IMR-90 (cell line): ENCODE measurements around the gene KRTAP9-6. TPM values are rescaled to one million over a fixed set of nuclear protein-coding genes. Genes with fewer than 3 reads are reported as not detected.

Experiments
- ATAC-seq: fragments of 200-7000 bp; cut with Tn5 transposase; 2 replicates; pipeline ENCODE4 v1.9.1; 2020; ENCODE audit warnings: low read depth, mild to moderate bottlenecking, moderate library complexity
- BruUV-seq: library from RNA; stranded (reverse); fragments of 400-500 nt; replicated peaks from 2 replicates; lab custom pipeline; 2021; lab: Mats Ljungman, UMichigan
- CTCF ChIA-PET: fragments of 300-600 bp; formaldehyde crosslinking; extraction: SDS; loops from one replicate; lab custom pipeline; 2021; ENCODE audit warnings: antibody characterized with exemption; lab: Yijun Ruan, JAX
- POLR2A ChIA-PET: fragments of 300-600 bp; sonication (Branson Sonifier 250); formaldehyde crosslinking; loops from one replicate; lab custom pipeline; 2022; ENCODE audit warnings: antibody characterized with exemption; ENCODE audit not compliant: unreplicated experiment; lab: Charles Lee
- DNase-seq: peaks from one replicate; pipeline ENCODE4 v3.0.0; 2013
- H2AFZ ChIP-seq: replicated peaks from 2 replicates; pipeline ENCODE3; 2013; ENCODE audit warnings: low read length, mild to moderate bottlenecking; ENCODE audit not compliant: poor library complexity
- H2AK5ac ChIP-seq: 2 replicates; pipeline ENCODE4 v1.6.1; 2013; ENCODE audit warnings: low read depth, low read length, inconsistent platforms
- H2AK9ac ChIP-seq: replicated peaks from 2 replicates; pipeline ENCODE3; 2013; ENCODE audit warnings: mild to moderate bottlenecking, low read depth, low read length, moderate library complexity; ENCODE audit not compliant: poor library complexity
- H2BK120ac ChIP-seq: 2 replicates; pipeline ENCODE4 v1.6.1; 2013; ENCODE audit warnings: low read depth, low read length, inconsistent platforms
- H2BK15ac ChIP-seq: 3 replicates; pipeline ENCODE4 v1.6.1; 2013; ENCODE audit warnings: low read depth, low read length, inconsistent platforms
- H2BK20ac ChIP-seq: 2 replicates; pipeline ENCODE4 v1.6.1; 2013; ENCODE audit warnings: low read depth, mild to moderate bottlenecking, inconsistent platforms, low read length, moderate library complexity
- H2BK5ac ChIP-seq: 2 replicates; pipeline ENCODE4 v1.6.1; 2013; ENCODE audit warnings: mild to moderate bottlenecking, low read depth, low read length, inconsistent platforms; ENCODE audit not compliant: poor library complexity, severe bottlenecking
- H3K14ac ChIP-seq: replicated peaks from 2 replicates; pipeline ENCODE4 v1.6.1; 2013; ENCODE audit warnings: low read depth, low read length, inconsistent platforms
- H3K18ac ChIP-seq: 2 replicates; pipeline ENCODE4 v1.6.1; 2013; ENCODE audit warnings: low read depth, low read length, control low read depth
- H3K23ac ChIP-seq: 2 replicates; pipeline ENCODE4 v1.6.1; 2013; ENCODE audit warnings: low read depth, low read length, inconsistent platforms
- H3K27ac ChIP-seq: 2 replicates; pipeline ENCODE4 v1.5.1; 2013; ENCODE audit warnings: mild to moderate bottlenecking, control low read depth, low read length; ENCODE audit not compliant: insufficient read depth
- H3K27me3 ChIP-seq: 2 replicates; pipeline ENCODE4 v1.6.1; 2013; ENCODE audit warnings: low read length; ENCODE audit not compliant: control insufficient read depth, insufficient read depth
- H3K36me3 ChIP-seq: 2 replicates; pipeline ENCODE4 v1.6.1; 2013; ENCODE audit warnings: low read length, mixed read lengths; ENCODE audit not compliant: control insufficient read depth, insufficient read depth
- H3K4ac ChIP-seq: 2 replicates; pipeline ENCODE4 v1.6.1; 2013; ENCODE audit warnings: low read depth, low read length, inconsistent platforms
- H3K4me1 ChIP-seq: 2 replicates; pipeline ENCODE4 v1.6.1; 2013; ENCODE audit warnings: low read length, mixed read lengths; ENCODE audit not compliant: control insufficient read depth, insufficient read depth
- H3K4me2 ChIP-seq: 2 replicates; pipeline ENCODE4 v1.6.1; 2013; ENCODE audit warnings: low read depth, mild to moderate bottlenecking, control low read depth, low read length, moderate library complexity
- H3K4me3 ChIP-seq: 2 replicates; pipeline ENCODE4 v1.5.1; 2013; ENCODE audit warnings: low read depth, mild to moderate bottlenecking, control low read depth, low read length, moderate library complexity; ENCODE audit not compliant: insufficient read depth
- H3K56ac ChIP-seq: 2 replicates; pipeline ENCODE4 v1.6.1; 2013; ENCODE audit warnings: low read length, inconsistent platforms; ENCODE audit not compliant: insufficient read depth; ENCODE audit errors: extremely low read depth
- H3K79me1 ChIP-seq, 2 experiments: 2 replicates each; pipeline ENCODE4 v1.6.1; 2013; ENCODE audit warnings: low read length in 2 of 2, inconsistent platforms in 1 of 2, low read depth in 1 of 2
- H3K9ac ChIP-seq: 2 replicates; pipeline ENCODE4 v1.6.1; 2013; ENCODE audit warnings: low read depth, low read length, control low read depth
- H3K9me1 ChIP-seq: 2 replicates; pipeline ENCODE4 v1.6.1; 2013; ENCODE audit warnings: low read length, inconsistent platforms; ENCODE audit not compliant: insufficient read depth
- H3K9me3 ChIP-seq: 2 replicates; pipeline ENCODE4 v1.6.1; 2013; ENCODE audit warnings: low read length; ENCODE audit not compliant: control insufficient read depth, insufficient read depth
- H4K20me1 ChIP-seq: 2 replicates; pipeline ENCODE4 v1.6.1; 2013; ENCODE audit warnings: low read length, inconsistent platforms; ENCODE audit not compliant: insufficient read depth
- H4K5ac ChIP-seq: 2 replicates; pipeline ENCODE4 v1.6.1; 2013; ENCODE audit warnings: mild to moderate bottlenecking, low read depth, low read length, control low read depth
- H4K8ac ChIP-seq, 2 experiments: 2 replicates each; pipeline ENCODE4 v1.6.1; 2013; ENCODE audit warnings: low read depth in 2 of 2, low read length in 2 of 2, control low read depth in 1 of 2, inconsistent platforms in 1 of 2
- H4K91ac ChIP-seq: 2 replicates; pipeline ENCODE4 v1.6.1; 2013; ENCODE audit warnings: low read depth, low read length, inconsistent platforms; ENCODE audit not compliant: insufficient read depth
- BHLHE40 ChIP-seq: fragments of 150-350 bp; IDR thresholded peaks from 2 replicates; pipeline ENCODE4 v1.6.1; 2016; ENCODE audit warnings: mild to moderate bottlenecking, low read depth, low read length
- CEBPB ChIP-seq: IDR thresholded peaks from 2 replicates; pipeline ENCODE4 v1.6.1; 2012; ENCODE audit warnings: low read depth, low read length, improper control_type of control experiment
- CHD1 ChIP-seq: IDR thresholded peaks from 2 replicates; pipeline ENCODE4 v1.6.1; 2012; ENCODE audit warnings: low read depth, low read length, improper control_type of control experiment
- FOS ChIP-seq: fragments of 150-350 bp; IDR thresholded peaks from 2 replicates; pipeline ENCODE4 v1.6.1; 2016; ENCODE audit warnings: low read depth, low read length
- MAFK ChIP-seq: IDR thresholded peaks from 2 replicates; pipeline ENCODE4 v1.6.1; 2012; ENCODE audit warnings: low read depth, low read length, improper control_type of control experiment
- MAZ ChIP-seq: IDR thresholded peaks from 2 replicates; pipeline ENCODE4 v1.6.1; 2012; ENCODE audit warnings: low read depth, mild to moderate bottlenecking, low read length, improper control_type of control experiment, moderate library complexity, borderline replicate concordance
- MXI1 ChIP-seq: IDR thresholded peaks from 2 replicates; pipeline ENCODE4 v1.6.1; 2012; ENCODE audit warnings: low read depth, mild to moderate bottlenecking, low read length, moderate library complexity, borderline replicate concordance
- NFE2L2 ChIP-seq: fragments of 150-350 bp; IDR thresholded peaks from 2 replicates; pipeline ENCODE4 v1.6.1; 2016; ENCODE audit warnings: low read depth, mild to moderate bottlenecking, low read length
- POLR2A ChIP-seq: IDR thresholded peaks from 2 replicates; pipeline ENCODE4 v1.6.1; 2012; ENCODE audit warnings: mild to moderate bottlenecking, low read depth, low read length
- RAD21 ChIP-seq: IDR thresholded peaks from 2 replicates; pipeline ENCODE4 v1.6.1; 2012; ENCODE audit warnings: low read length, improper control_type of control experiment
- RCOR1 ChIP-seq: IDR thresholded peaks from 2 replicates; pipeline ENCODE4 v1.6.1; 2012; ENCODE audit warnings: mild to moderate bottlenecking, low read length, improper control_type of control experiment; ENCODE audit not compliant: insufficient replicate concordance
- RFX5 ChIP-seq: IDR thresholded peaks from 2 replicates; pipeline ENCODE4 v1.8.0; 2012; ENCODE audit warnings: low read depth, mild to moderate bottlenecking, low read length, moderate library complexity
- SMC3 ChIP-seq: fragments of 150-350 bp; IDR thresholded peaks from 2 replicates; pipeline ENCODE4 v1.6.1; 2016; ENCODE audit warnings: low read depth, mild to moderate bottlenecking, antibody characterized with exemption, low read length, moderate library complexity
- WGBS, 2 experiments: methylation state at CpG; one replicate each; pipeline versions ENCODE4 v1.1.5 to v1.1.7; 2013; ENCODE audit warnings: missing lambda C conversion rate in 2 of 2; ENCODE audit not compliant: insufficient read length in 1 of 2; ENCODE audit errors: extremely low coverage in 2 of 2; 5-methylcytosine and 5-hydroxymethylcytosine counted together
- dilution Hi-C: fragments of 300-500 bp; cut with HindIII; formaldehyde crosslinking; loops from one replicate; pipeline ENCODE4 v1.14.3; 2018; ENCODE audit warnings: low sequenced_read_pairs; ENCODE audit not compliant: unreplicated experiment
- in situ Hi-C: fragments of 300-500 bp; cut with MboI; formaldehyde crosslinking; loops from 3 replicates; pipeline ENCODE4 v1.14.3; 2019; ENCODE audit warnings: low sequenced_read_pairs, inconsistent platforms, mixed read lengths
- intact Hi-C: fragments of 100-400 bp; cut with micrococcal nuclease; formaldehyde crosslinking; loops from 2 replicates; pipeline ENCODE4 v1.10.0; 2022
- polyA plus RNA-seq, 3 experiments: library from polyadenylated mRNA; depleted of rRNA; stranded (reverse); fragments of >200 nt; gene quantifications; 2 replicates each; pipeline ENCODE4 v1.2.3, GENCODE V29; 2012; ENCODE audit warnings: low replicate concordance in 1 of 3
- total RNA-seq: library from RNA; depleted of rRNA; stranded (reverse); fragments of >200 nt; gene quantifications from 2 replicates; pipeline ENCODE4 v1.2.3, GENCODE V29; 2012
- TF ChIP-seq, protein P1 (sequence below): fragments of 150-350 bp; IDR thresholded peaks from 2 replicates; pipeline ENCODE4 v1.6.1; 2017; ENCODE audit warnings: mild to moderate bottlenecking, antibody characterized with exemption, low read length, low read depth
- TF ChIP-seq, protein P2 (sequence below): conservative IDR thresholded peaks from 2 replicates; pipeline ENCODE4 v1.5.1; 2012; ENCODE audit warnings: mild to moderate bottlenecking, low read depth, low read length, improper control_type of control experiment
- TF ChIP-seq, protein P3 (sequence below): fragments of 150-350 bp; IDR thresholded peaks from 2 replicates; pipeline ENCODE4 v1.6.1; 2016; ENCODE audit warnings: low read depth, mild to moderate bottlenecking, low read length, moderate library complexity, borderline replicate concordance

The KRTAP9-6 gene
- total and polyA plus RNA-seq, 2 of the 4 experiments (the other 2 are of a cell fraction), result not detected

DNA sequence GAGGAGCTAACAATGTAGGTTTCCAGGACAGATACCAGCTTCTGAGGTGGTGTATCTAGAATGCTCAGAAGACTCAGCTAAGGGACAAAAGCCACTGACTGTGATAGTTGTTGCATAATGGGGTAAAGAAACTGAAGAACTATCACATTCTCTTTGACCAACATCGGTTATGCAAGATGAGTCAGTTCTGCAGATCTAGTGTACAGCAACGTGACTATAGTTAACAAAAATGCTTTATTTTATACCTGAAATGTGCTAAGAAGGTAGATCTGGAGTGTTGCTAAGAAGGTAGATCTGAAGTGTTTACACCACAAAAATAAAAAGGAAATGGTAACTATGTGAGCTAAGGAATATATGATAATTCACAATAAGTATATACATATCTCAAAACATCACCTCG is 2.5 kb downstream of the KRTAP9-6 start:
- CTCF ChIA-PET, result no interaction called here
- Histone ChIP-seq H2AK9ac (no peak overlapping the region), H3K4me1 (no peaks in the 10 kb centered on the region), H2BK15ac (no peak overlapping the region), H3K4me3 (no peak overlapping the region), H3K36me3 (no peaks in the 10 kb centered on the region), H3K14ac (no peak overlapping the region), H3K79me1 (no peaks in the 10 kb centered on the region), H3K27ac (no peak overlapping the region), H3K27me3 (peaks cover 12% of the 10 kb centered on the region), H2BK120ac (no peak overlapping the region), H3K9ac (no peak overlapping the region), H4K8ac (no peak overlapping the region), H3K4ac (no peak overlapping the region), H3K9me3 (no peaks in the 10 kb centered on the region), H4K91ac (no peak overlapping the region), H2BK5ac (no peak overlapping the region), H3K9me1 (no peaks in the 10 kb centered on the region), H3K4me2 (no peak overlapping the region), H2AFZ (no peak overlapping the region), H4K5ac (no peak overlapping the region), H3K56ac (no peak overlapping the region), H3K18ac (no peak overlapping the region), H2BK20ac (no peak overlapping the region), H4K20me1 (no peaks in the 10 kb centered on the region), H3K23ac (no peak overlapping the region), H2AK5ac (no peak overlapping the region)
- dilution Hi-C loops, result no loop called here
- DNase-seq (no peak), ATAC-seq (no peak)
- BruUV-seq, result no TSS peak
- POLR2A ChIA-PET, result no interaction called here
- no CpG with 5 or more reads among the region's 3 CpGs for WGBS, 2 experiments
- intact Hi-C loops, result no loop called here
- TF ChIP-seq, protein P1, sequence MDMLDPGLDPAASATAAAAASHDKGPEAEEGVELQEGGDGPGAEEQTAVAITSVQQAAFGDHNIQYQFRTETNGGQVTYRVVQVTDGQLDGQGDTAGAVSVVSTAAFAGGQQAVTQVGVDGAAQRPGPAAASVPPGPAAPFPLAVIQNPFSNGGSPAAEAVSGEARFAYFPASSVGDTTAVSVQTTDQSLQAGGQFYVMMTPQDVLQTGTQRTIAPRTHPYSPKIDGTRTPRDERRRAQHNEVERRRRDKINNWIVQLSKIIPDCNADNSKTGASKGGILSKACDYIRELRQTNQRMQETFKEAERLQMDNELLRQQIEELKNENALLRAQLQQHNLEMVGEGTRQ, result no peak
- no peak for TF ChIP-seq BHLHE40
- no peak for TF ChIP-seq FOS
- TF ChIP-seq, protein P2, sequence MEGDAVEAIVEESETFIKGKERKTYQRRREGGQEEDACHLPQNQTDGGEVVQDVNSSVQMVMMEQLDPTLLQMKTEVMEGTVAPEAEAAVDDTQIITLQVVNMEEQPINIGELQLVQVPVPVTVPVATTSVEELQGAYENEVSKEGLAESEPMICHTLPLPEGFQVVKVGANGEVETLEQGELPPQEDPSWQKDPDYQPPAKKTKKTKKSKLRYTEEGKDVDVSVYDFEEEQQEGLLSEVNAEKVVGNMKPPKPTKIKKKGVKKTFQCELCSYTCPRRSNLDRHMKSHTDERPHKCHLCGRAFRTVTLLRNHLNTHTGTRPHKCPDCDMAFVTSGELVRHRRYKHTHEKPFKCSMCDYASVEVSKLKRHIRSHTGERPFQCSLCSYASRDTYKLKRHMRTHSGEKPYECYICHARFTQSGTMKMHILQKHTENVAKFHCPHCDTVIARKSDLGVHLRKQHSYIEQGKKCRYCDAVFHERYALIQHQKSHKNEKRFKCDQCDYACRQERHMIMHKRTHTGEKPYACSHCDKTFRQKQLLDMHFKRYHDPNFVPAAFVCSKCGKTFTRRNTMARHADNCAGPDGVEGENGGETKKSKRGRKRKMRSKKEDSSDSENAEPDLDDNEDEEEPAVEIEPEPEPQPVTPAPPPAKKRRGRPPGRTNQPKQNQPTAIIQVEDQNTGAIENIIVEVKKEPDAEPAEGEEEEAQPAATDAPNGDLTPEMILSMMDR, result no peak
- TF ChIP-seq, protein P3, sequence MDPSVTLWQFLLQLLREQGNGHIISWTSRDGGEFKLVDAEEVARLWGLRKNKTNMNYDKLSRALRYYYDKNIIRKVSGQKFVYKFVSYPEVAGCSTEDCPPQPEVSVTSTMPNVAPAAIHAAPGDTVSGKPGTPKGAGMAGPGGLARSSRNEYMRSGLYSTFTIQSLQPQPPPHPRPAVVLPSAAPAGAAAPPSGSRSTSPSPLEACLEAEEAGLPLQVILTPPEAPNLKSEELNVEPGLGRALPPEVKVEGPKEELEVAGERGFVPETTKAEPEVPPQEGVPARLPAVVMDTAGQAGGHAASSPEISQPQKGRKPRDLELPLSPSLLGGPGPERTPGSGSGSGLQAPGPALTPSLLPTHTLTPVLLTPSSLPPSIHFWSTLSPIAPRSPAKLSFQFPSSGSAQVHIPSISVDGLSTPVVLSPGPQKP, result no peak
- no peak for TF ChIP-seq POLR2A
- TF ChIP-seq CEBPB, result no peak
- TF ChIP-seq RAD21, result no peak
- no peak for TF ChIP-seq RCOR1
- no peak for TF ChIP-seq RFX5
- TF ChIP-seq SMC3, result no peak
- no peak for TF ChIP-seq MXI1
- TF ChIP-seq NFE2L2, result no peak
- TF ChIP-seq CHD1, result no peak
- TF ChIP-seq MAZ, result no peak
- TF ChIP-seq MAFK, result no peak
- in situ Hi-C loops, result no loop called here
